Measurements from ENCODE around the gene DDX17. TPM values are rescaled to one million over a fixed set of nuclear protein-coding genes. Genes with fewer than 3 reads are reported as not detected.

DDX17 gene
- total and polyA plus RNA-seq, 2 of the 4 experiments (the other 2 are of a cell fraction), result 240 to 371 TPM

GRCh38 chr22:38453066-38453672, 52.9 kb downstream of the DDX17 start:
- Histone ChIP-seq H2BK20ac (ENCODE audit: low read depth, low read length) (no peak overlapping the region), H3K4me3 (ENCODE audit: insufficient read depth, low read depth, low read length) (no peak overlapping the region), H3K36me3 (ENCODE audit: control insufficient read depth, insufficient read depth, low read length) (no peaks in the 10 kb centered on the region), H2BK5ac (ENCODE audit: low read depth, low read length, poor library complexity, severe bottlenecking) (no peak overlapping the region), H3K9me1 (ENCODE audit: insufficient read depth, low read length) (no peaks in the 10 kb centered on the region), H2BK120ac (ENCODE audit: low read depth, low read length) (no peak overlapping the region), H3K79me1 (ENCODE audit: low read depth in 1 of 2, low read length in 2 of 2) (no peaks in the 10 kb centered on the region), H3K27me3 (ENCODE audit: control insufficient read depth, insufficient read depth, low read length) (peaks cover 93% of the 10 kb centered on the region), H3K18ac (ENCODE audit: low read depth, low read length) (no peak overlapping the region), H2AK9ac (replicated peaks; ENCODE audit: low read depth, low read length, poor library complexity) (no peak overlapping the region), H2AFZ (replicated peaks; ENCODE audit: low read length, poor library complexity) (no peak overlapping the region), H4K8ac (ENCODE audit: low read depth in 2 of 2, low read length in 2 of 2) (no peak overlapping the region), H4K20me1 (ENCODE audit: insufficient read depth, low read length) (no peaks in the 10 kb centered on the region), H2AK5ac (ENCODE audit: low read depth, low read length) (no peak overlapping the region), H3K9me3 (ENCODE audit: control insufficient read depth, insufficient read depth, low read length) (no peaks in the 10 kb centered on the region; the same call in 1 of the 2 replicates), H3K23ac (ENCODE audit: low read depth, low read length) (no peak overlapping the region), H2BK15ac (ENCODE audit: low read depth, low read length) (no peak overlapping the region), H3K4ac (ENCODE audit: low read depth, low read length) (no peak overlapping the region), H4K91ac (ENCODE audit: insufficient read depth, low read depth, low read length) (no peak overlapping the region), H3K4me1 (ENCODE audit: control insufficient read depth, insufficient read depth, low read length) (no peaks in the 10 kb centered on the region; the same call in 1 of the 2 replicates), H3K27ac (ENCODE audit: insufficient read depth, low read length) (no peak overlapping the region), H3K56ac (ENCODE audit: extremely low read depth, insufficient read depth, low read length) (no peak overlapping the region), H3K14ac (replicated peaks; ENCODE audit: low read depth, low read length) (no peak overlapping the region), H4K5ac (ENCODE audit: low read depth, low read length) (no peak overlapping the region), H3K9ac (ENCODE audit: low read depth, low read length) (no peak overlapping the region), H3K4me2 (ENCODE audit: low read depth, low read length) (no peak overlapping the region)
- TF ChIP-seq FOS (IDR thresholded peaks at IDR 0.05; ENCODE audit: low read depth, low read length) (no peak), MAFK (IDR thresholded peaks at IDR 0.05; ENCODE audit: low read depth, low read length) (no peak)
- BruUV-seq (replicated peaks), result no TSS peak
- ATAC-seq (ENCODE audit: low read depth) (no peak), DNase-seq (no peak)
- in situ Hi-C loops (cut with MboI; ENCODE audit: low sequenced_read_pairs) (no loop called here), intact Hi-C loops (cut with micrococcal nuclease) (no loop called here), dilution Hi-C loops (cut with HindIII; ENCODE audit: low sequenced_read_pairs, unreplicated experiment) (no loop called here)
- 83% methylated on average over 8 of the region's 11 CpGs; no CpG with 5 or more reads in 1 of the 2 experiments for WGBS, 2 experiments (ENCODE audit: extremely low coverage in 2 of 2, insufficient read length in 1 of 2)
- ChIA-PET CTCF (interaction anchor here (0.5 to 1.1 kb wide), 2 partner anchors 15 to 28 kb away, joined by 3 to 4 read pairs; partner anchors contain the start of gene KDELR3), POLR2A (ENCODE audit: unreplicated experiment) (no interaction called here)
